Measurements from ENCODE around the gene SLC13A2.
A peak's percentile ranks its signal among the peaks of the same experiment; 100 is the strongest.
"Not testable (repeated sequence)": the region's sequence is repeated elsewhere in the genome, so short reads cannot be mapped to it uniquely, and the experiment has no call there.

The SLC13A2 gene, protein sequence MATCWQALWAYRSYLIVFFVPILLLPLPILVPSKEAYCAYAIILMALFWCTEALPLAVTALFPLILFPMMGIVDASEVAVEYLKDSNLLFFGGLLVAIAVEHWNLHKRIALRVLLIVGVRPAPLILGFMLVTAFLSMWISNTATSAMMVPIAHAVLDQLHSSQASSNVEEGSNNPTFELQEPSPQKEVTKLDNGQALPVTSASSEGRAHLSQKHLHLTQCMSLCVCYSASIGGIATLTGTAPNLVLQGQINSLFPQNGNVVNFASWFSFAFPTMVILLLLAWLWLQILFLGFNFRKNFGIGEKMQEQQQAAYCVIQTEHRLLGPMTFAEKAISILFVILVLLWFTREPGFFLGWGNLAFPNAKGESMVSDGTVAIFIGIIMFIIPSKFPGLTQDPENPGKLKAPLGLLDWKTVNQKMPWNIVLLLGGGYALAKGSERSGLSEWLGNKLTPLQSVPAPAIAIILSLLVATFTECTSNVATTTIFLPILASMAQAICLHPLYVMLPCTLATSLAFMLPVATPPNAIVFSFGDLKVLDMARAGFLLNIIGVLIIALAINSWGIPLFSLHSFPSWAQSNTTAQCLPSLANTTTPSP

DNA sequence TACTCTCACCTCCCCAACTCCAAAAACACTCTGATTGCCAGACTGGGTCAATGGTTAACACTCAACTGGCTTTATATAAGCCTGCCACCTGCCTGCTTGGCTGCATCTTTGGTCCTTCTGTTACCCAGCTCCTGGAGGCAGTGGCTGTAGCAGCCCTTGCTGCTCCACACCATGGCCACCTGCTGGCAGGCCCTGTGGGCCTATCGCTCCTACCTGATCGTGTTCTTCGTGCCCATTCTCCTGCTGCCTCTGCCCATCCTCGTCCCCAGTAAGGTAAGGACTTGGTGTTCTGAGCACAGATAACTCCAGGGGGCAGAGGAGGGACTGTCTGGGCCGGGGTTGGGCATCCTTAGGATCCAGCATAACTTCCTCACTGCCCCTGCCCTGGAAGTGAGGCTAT lies at the start of gene SLC13A2:
Gene SLC13A2, plus strand, starts transcription at position 103 of the 400 bp plus-strand sequence. Its CDS starts 69 bp downstream, at position 172.
- no peak for ATAC-seq

DNA sequence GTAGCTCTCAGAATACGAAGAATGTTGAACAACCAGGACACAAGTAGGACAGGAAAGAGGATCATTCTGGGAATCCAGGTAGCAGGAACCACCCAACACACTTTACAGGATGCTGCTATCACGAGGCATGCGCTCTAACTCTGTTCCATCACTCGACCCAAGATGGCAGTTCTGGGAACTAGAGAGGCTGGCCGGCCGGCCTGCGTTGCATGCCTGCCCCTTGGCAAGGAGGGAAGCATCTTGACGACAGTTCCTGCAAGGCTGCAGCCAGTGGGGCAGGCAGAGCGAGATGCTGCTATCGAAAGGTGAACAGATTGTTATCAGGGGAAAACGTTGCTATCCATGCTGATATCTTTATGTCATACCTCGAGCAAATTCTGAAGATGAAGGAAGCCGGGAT lies 48.2 kb upstream of the SLC13A2 start:
- ATAC-seq, result no peak

DNA sequence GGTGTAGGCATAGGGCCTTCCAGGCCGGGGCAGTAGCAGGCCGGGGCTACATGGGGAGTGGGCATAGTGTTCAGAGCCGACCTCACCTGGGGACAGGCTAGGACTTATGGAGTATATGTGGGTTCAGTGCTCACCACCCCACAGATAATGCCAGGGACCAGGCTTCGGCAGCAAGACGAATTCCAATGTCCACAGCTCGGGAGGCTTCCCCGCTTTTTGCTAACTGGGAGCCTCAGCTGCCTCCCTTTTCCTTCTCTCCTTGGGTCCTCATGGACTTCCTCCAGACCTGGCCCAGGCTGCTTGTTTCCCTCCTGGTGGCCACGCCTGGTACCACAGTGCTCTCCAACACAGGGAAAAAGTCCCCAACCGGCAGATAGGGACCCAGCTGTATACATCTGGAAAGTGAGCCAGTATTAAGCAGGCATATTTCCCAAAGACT lies 47.3 kb upstream of the SLC13A2 start:
- ATAC-seq, result no peak

DNA sequence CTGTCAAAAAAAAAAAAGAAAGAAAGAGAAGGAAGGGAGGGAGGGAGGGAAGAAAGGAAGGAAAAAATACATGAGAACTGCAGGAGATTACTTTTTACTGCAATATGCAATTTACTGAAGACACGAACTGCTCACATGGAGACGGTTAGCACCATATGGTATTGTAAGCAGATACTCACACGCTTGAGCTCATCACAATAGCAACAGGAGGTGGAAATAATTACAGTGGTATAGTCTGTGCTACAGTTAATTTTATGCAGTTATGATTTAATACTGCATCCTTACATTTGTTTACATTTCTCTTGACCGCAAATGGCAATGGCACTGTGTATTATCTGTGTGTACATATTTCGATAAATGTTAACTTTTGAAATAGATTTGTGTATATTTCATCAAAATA lies 46.1 kb upstream of the SLC13A2 start:
- no peak for ATAC-seq

DNA sequence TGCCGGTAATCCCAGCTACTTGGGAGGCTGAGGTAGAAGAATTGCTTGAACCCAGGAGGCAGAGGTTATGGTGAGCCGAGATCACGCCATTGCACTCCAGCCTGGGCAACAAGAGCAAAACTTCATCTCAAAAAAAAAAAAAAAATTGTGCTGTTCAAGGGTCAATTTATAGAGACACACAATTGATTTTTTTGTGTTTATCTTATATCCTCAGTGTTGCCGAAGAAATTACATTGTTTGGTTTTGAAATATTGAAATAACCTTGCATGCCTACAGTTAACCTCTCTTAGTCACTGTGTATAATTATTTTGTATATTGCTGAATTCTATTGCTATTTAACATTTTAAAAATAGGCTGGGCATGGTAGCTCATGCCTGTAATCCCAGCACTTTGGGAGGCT lies 45.5 kb upstream of the SLC13A2 start:
- not testable (repeated sequence) for ATAC-seq

DNA sequence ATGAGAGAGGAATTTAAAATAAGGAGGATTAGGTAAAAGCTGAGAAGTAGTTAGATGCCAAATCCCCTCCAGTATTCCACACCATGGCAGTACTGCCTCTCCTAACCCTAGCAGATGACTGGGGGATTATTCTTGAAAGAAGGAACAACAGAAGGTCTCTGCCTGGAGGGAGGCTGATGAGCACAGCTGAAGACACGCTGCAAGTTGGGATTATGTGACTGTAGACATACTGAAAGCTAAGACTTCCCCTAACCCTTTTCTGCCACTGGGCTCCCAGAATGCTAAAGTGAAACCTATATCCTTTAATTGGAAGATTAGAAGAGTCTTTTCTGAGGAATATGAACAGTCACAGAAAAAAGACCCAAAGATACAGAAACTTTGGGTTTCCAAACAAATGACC lies 39.7 kb upstream of the SLC13A2 start:
- no peak for ATAC-seq

DNA sequence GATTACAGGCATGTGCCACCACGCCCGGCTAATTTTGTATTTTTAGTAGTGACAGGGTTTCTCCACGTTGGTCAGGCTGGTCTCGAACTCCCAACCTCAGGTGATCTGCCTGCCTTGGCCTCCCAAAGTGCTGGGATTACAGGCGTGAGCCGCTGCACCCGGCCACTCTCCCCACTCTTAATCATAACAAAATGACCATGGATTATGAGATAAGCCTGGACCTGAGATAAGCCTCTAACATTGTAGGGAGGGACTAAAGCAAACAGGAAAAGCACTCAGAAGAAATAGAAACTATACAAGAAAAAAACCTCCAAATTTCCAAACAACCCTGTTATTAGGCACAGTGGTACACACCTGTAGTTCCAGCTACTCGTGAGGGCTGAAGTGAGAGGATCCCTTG lies 39.1 kb upstream of the SLC13A2 start:
- not testable (repeated sequence) for ATAC-seq

DNA sequence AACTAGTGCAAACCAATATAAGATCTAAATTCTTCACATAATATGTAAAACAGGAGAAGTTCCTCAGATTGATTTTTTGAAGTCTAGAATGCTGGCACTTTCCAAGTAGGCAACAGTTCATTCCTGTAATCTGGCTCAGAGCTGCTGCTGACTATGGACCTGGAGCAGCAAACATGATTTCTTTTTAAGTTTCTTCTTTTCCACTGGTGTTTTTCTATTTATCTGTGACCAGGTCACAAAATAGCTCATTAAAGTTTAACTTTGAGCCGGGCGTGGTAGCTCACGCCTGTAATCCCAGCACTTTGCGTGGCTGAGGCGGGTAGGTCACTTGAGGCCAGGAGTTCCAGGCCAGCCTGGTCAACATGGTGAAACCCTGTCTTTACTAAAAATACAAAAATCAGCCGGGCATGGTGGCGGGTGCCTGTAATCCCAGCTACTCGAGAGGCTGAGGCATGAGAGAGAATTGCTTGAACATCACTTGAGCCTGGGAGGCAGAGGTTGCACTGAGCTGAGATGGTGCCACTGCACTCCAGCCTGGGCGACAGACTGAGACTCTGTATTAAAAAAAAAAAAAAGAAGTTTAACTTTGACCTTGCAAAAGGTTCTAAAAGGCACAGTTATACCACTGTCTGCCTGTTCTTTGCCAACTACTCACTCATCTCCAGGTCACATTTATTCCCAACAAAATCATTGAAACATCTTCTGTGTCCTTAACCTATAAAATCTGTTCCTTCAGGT lies 29.4 kb upstream of the SLC13A2 start:
- ATAC-seq, result no peak

DNA sequence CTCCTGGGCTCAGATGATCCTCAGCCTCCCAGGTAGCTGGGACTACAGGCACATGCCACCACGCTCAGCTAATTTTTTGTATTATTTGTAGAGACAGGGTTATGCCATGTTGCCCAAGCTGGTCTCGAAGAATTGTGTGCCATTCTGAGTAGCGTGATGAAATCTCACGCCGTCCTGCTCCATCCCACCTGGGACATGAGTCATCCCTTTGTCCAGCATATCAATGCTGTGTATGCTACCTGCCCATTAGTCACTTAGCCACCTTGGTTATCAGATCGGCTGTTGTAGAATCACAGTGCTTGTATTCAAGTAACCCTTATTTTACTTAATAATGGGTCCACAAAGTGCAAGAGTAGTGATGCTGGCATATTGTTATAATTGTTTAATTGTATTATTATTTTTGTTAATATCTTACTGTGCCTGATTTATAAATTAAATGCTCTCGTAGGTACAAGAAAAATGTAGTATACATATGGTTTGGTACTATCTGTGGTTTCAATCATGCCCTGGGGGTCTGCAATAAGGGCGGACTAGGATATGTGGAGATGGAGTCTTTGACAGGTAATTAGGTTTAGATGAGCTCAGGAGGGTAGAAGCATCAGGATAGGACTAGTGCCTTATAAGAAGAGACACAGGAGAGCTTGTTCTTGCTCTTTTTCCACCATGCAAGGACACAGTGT lies 26.6 kb upstream of the SLC13A2 start:
- no peak for ATAC-seq

DNA sequence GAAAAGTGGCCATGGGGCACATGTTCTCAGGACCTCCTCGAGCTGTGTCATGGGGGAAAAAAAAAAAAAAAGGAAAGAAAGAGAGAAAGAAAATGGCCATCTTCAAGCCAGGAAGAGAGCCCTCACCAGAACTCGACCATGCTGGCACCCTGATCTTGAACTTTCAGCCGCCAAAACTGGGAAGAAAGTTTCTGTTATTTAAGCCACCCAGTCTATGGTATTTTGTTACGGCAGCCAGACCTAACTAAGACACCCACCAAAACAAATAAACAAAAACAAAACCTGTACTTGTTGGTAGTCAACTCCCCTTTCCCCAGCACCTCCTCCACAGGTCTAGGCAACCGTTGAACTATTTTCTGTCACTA lies 26.1 kb upstream of the SLC13A2 start:
- no peak for ATAC-seq

DNA sequence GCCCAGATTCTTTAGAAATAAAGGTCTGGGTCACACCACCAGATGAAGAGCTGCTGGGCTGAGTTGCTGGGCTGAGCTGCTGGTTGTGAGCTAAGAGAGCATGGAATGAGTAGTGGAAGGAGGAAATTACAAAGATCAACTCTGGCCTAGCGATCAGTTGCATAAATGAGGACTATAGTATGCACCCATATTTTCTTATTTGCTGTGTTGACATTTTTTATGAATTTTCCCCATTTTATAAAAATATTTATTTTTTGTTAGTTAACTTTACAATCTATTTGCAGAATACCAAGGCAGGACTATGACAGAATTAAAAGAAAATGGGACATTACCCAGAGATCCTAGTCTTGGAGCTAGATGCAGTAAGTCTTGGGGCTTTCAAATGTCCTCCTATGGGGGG lies 23.6 kb upstream of the SLC13A2 start:
- ATAC-seq, result no peak

DNA sequence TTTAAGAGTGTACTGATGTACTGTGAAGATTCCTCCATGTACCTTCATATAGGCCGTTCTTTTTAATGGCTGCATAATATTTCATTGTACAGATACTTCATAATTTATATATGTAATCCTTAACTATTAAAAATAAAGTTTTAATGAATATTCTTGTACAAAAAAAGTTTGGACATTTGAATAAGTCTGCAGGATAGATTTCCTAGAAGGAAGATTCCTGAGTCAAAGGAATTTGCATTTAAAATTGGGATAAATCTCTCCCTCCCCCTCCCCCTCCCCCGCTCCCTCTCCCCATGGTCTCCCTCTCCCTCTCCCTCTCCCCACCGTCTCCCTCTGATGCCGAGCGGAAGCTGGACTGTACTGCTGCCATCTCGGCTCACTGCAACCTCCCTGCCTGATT lies 15.6 kb upstream of the SLC13A2 start:
- no peak for ATAC-seq

DNA sequence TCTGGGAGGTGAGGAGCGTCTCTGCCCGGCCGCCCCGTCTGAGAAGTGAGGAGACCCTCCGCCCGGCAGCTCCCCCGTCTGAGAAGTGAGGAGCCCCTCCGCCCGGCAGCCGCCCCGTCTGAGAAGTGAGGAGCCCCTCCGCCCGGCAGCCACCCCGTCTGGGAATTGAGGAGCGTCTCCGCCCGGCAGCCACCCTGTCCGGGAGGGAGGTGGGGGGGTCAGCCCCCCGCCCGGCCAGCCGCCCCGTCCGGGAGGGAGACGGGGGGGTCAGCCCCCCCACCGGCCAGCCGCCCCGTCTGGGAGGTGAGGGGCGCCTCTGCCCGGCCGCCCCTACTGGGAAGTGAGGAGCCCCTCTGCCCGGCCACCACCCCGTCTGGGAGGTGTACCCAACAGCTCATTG lies 14.6 kb upstream of the SLC13A2 start:
- not testable (repeated sequence) for ATAC-seq

DNA sequence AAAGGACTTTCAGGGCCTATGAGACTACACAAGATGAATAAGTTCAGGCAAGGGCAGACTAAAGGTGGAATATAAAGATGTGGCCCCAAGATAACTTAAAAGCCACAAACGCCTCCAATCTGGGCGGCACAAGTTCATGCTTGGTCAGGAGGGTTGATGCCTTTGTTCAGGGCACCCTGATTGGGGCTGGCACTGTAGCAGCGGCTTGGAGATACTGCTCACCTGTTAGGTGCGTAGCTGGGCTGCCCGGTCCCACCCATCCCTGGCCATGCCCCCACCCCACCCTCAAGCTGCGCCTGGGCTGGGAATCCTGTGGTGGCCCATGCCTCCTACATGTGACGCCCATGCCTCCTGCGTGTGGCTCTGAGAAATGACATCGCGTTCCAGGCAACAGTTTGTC lies 12.5 kb upstream of the SLC13A2 start:
- no peak for ATAC-seq

DNA sequence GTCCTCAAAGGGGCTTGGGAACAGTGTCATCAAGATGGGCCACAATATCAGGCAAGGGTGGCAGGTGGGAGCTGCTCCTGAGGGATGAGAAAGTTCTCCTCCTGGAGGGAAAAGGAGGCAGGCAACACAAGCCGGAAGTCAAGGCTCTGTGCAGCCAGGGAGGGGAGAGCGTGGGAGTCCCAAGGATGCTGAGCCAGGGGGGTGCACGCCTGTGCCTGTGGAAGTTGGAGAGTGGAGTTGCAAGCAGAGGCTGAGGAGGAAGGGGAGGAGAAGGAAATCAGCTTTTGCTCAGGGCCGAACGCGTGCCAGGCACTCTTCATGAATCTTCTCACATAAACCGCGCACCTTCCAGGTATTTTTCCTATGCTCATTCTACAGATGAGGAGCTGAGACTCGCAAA lies 7.4 kb upstream of the SLC13A2 start:
- ATAC-seq, result no peak

DNA sequence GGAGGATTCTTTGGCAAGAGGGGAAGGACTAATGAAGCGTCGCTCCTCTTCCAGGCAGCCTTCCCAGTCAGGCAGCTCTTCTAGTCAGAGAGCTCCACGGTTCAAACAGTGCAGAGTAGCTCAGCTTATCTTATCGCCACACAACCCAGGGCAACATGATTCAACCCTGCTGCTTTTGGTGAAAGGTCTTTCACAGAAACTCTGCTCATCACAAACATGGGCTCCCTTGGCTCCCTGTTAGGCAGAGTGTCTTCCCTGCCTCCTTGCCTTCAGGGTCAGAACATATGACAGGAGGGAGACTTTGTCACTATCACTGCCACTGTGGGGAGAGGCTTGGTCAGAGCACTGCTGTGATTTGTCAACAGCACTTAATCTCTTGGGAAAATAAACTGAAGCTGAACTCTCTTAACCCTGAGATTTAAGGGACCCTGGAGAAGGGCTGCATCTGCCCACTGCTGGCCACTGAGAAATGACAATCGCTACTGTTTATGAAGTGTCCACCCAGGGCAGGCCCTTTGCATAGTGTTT lies 6.9 kb upstream of the SLC13A2 start:
- ATAC-seq, result no peak

DNA sequence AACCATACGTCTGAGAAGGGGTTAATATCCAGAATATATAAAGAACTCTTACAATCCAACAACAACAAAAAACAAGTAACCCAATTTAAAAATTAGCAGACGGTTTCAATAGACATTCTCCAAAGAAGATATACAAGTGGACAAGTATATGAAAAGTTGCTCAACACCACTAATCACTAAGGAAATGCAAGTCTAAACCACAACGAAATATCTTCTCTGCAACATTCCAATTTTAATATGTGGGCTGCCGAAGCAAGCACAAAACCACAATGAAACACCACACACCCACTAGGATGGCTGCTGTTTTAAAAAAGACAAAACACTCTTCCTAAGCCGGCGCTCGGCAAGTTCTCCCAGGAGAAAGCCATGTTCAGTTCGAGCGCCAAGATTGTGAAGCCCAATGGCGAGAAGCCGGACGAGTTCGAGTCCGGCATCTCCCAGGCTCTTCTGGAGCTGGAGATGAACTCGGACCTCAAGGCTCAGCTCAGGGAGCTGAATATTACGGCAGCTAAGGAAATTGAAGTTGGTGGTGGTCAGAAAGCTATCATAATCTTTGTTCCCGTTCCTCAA lies 5.9 kb upstream of the SLC13A2 start:
- no peak for ATAC-seq

DNA sequence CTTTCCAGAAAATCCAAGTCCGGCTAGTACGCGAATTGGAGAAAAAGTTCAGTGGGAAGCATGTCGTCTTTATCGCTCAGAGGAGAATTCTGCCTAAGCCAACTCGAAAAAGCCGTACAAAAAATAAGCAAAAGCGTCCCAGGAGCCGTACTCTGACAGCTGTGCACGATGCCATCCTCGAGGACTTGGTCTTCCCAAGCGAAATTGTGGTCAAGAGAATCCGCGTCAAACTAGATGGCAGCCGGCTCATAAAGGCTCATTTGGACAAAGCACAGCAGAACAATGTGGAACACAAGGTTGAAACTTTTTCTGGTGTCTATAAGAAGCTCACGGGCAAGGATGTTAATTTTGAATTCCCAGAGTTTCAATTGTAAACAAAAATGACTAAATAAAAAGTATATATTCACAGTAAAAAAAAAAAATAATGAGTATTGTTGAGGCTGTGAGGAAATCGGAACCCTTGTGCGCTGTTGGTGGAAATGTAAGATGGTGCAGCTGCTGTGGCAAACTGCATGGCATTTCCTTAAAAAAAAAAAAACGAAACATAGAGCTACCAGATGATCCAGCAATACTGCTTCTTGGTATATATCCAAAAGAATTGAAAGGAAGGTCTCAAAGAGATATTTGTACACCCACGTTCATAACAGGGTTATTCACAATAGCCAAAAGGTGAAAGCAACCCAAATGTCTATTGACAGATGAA lies 5.3 kb upstream of the SLC13A2 start:
- not testable (repeated sequence) for ATAC-seq

DNA sequence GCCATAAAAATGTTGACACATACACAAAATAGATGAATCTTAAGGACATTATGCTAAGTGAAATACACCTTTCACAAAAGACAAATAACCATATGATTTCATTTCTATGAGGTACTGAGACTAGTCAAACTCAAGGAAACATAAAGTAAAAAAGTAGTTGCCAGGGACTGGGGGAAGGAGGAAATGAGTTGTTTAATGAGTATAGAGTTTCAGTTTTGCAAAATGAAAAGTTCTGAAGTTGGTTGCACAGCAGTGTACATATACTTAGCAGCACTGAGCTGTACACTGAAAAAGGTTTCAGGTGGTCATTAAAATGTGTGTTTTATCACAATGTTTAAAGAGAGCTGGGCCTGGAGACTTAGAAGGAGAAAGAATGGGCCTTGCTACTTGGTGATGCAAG lies 4.7 kb upstream of the SLC13A2 start:
- peak; percentile 71 to 88 for ATAC-seq

DNA sequence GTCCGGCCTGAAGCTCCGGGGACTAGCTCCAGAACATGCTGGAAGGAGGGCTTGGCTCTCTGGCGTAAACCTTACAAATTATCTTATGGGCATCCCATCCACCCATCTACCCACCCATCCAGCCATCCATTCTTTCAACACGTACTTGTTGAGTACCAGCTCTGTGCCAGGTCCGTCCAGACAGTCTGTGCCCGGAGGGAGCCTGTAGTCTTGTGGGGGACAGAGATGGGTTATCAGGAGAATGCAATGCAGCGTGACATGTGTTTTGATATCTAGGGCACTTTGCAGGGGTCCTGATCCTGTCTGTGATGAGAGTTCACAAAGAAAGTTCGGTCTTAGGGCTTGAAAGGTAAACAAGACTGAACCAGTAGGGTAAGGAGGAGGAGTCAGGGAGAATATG lies 4.1 kb upstream of the SLC13A2 start:
- no peak for ATAC-seq

DNA sequence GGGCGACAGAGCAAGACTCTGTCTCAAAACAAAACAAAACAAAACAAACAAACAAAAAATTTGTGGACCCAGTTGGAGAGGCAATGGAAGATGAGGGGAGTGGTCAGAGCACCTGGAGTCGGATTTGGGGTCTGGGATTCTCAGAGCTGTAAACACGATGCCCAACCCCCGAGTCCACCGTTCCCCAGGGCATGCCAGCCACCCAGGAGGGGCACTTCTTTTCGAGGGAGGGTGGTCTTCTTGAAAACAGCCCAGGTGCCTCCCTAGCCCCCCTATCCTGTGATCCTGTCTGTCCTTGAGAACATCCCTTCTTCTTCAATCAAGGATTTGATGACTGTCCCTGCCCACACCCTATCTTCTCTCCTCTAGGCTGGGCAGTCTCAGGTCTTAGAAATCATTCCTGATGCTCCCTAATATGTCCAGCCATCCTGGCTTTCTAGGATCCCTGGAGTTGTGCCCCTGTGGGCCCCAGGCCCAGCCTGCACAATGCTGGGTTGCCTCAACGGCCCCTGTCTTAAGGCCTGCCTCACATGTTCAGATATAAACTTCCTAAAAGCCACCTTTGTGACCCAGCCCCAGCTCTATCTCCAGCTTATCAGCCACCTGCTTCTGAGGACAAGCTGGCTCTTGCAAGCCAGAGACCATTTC lies 3.1 kb upstream of the SLC13A2 start:
- ATAC-seq, result no peak
